LNCAP (cell line): ENCODE measurements around the gene B9D1.

Experiments
- TF ChIP-seq, protein P1 (sequence below): fragments of 450-650 bp; IDR thresholded peaks from 2 replicates; pipeline ENCODE4 v1.5.1; 2017; ENCODE audit warnings: mild to moderate bottlenecking

B9D1 gene

DNA sequence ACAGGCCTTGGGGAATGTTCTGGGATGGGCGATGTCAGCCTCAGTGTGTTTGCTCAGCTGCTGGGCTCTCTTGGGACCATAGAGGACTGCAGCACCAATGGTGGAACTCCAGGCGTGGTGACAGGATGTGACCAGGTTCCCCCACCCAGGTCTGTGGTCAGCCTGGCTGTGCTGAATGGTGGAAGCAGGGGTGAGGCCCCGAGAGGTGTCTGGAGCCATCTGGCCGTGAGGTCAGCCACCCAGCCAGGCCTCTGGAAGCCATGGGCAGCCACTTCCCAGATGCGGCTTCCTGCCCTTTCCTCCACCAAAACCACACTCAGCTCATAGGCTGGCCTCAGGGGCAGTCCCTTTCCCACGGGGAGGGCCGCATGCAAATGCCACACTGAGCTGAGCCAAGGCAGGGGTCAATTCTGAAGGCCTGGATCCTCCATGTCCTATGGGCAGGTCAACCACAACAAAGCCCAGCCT lies 8.0 kb upstream of the B9D1 start:
- TF ChIP-seq, protein P1, sequence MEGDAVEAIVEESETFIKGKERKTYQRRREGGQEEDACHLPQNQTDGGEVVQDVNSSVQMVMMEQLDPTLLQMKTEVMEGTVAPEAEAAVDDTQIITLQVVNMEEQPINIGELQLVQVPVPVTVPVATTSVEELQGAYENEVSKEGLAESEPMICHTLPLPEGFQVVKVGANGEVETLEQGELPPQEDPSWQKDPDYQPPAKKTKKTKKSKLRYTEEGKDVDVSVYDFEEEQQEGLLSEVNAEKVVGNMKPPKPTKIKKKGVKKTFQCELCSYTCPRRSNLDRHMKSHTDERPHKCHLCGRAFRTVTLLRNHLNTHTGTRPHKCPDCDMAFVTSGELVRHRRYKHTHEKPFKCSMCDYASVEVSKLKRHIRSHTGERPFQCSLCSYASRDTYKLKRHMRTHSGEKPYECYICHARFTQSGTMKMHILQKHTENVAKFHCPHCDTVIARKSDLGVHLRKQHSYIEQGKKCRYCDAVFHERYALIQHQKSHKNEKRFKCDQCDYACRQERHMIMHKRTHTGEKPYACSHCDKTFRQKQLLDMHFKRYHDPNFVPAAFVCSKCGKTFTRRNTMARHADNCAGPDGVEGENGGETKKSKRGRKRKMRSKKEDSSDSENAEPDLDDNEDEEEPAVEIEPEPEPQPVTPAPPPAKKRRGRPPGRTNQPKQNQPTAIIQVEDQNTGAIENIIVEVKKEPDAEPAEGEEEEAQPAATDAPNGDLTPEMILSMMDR, result no peak

DNA sequence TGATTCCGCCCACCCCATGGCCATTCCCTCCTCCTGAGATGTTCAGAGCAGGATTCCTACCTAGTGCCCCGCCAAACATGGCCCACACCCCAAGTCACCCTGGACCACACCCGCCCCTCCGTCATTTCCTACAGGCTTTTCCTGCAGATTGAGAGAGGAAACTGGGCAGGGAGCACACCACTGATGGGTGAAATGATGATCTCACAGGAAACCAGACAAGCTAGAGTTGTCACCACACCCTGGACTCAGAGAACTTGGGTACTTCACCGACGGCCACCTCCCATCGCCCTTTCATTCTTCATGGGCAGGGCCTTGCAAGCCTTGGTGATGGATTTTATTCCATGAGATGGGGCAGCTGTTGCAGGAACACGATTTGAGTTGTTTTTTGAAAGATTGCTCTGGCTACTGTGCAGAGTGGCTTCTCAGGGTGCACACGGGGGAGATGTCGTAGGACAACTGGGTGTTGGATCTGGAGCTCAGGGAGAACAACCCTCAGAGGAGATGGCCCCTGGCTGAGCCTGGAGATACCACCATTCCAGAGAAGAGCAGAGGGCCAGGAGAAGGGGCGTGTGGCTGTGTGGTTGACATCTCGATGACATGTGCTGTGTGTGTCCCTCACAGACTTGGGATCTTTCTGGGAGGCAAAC lies 7.4 kb upstream of the B9D1 start:
- TF ChIP-seq, protein P1, result no peak

DNA sequence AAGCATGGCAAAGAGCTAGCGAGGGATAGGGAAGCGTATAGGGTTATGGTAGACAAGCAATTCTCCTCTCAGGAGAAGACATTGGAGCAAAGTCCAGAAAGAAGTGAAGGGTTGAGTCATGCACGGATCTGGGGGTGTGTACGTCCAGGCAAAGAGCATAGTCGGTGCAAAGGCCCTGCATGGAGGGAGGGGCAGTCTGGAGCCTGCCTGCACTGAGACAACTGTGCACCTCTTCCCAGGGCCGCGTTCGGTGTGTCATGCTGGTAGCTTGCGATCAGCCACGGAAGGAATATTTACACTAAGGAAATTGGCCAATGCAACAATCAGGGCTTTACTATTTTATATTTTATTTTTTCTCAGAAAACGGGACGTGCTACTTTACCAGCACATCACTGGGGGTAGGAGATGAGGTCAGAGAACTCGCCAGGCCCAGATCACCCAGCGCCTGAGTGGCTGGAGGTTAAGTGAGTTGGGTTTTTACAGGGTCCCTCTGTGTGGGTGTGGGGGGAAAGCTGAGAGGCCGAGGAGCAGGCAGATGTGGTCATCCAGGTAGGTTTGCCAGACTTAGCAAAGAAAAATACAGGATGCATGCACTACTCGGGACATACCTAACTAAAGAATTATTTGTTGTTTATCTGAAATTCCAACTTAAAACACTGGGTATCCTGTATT lies 6.7 kb upstream of the B9D1 start:
- TF ChIP-seq, protein P1, result no peak

DNA sequence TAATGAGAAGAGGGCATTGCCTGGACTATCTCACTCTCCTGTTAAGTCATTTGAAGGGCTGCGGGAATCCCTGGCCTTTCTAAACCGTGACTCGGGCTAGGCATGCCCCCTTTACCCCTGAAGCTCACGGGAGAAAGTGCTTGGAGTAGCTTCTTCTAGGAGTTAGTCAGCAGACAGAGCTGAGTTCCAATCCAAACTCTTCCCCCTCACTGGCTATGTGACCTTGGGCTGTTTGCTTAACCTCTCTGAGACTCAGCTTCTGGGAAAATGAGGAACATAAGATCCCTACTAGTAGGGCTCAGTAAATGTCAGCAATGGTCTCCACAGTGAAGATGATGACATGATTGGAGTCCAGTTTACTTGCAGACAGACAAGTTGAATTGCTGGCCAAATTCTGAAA lies 5.7 kb upstream of the B9D1 start:
- TF ChIP-seq, protein P1, result no peak

DNA sequence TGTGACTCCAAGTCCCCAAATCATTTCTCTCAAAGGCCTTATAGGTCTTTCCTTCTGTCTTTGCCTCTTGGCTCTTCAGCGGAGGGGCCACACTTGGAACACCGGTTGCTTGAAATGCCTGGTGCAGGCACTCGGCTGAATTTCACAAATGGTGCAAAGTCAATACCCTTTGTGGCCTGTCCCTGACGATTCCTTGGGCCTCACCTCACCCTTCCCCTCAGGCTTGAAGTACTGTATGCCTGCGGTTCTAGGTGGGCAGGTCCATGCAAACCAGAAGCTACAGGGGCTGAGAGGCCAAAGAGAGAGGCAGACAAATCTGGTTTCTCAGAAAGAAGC lies 4.1 kb upstream of the B9D1 start:
- TF ChIP-seq, protein P1, result no peak

DNA sequence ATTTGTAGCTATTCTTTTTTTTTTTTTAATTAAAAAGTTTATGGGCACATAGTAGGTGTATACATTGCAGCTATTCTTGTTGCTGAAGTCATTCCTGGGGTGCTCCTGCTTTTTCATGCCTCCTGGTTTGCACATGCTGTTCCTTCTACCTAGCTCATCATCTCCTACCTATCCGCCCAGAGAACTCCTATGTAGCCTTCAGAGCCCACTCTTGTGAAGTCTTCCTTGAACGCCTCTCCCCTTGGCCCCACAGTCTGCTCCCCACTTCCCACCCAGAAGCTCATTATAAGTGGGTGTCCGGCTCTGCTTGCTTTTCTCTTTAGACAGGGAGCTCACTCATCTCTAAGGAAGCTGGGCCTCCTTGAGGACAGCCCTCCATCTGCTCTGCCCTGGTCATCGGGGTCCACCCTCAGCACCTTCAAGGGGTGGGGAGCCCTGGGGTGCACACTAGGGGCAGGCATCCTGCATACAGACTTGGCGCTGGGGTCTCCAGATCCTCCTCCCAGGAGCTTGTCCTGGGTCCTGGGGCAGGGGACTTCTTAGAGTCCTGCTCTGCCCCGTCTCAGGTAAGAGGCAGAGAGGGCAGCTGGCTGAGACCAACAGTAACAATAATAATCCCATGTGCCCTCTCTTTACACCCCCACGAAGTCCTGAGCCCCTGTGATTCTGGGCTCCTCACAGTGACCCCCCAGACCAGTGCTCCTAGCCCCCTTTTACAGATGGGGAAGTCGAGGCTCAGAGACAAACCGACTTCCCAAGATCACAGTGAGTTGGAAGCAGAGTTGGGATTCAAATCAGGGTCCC lies 3.5 kb upstream of the B9D1 start:
- TF ChIP-seq, protein P1, result no peak

DNA sequence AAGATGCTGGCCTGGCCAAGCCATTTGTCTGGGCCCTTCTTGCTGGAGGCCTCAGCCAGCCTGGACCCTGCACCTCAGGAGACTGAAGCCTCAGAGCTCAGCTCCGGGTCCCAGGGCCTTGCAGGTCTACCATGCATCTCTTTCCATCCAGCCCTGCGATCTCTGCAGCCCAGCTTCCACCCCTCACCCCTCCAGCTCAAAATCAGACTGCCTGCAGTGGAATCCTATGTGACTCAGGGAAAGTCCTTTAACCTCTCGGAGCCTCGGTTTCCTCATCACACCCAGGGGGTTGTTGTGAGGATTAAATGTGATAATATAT lies 2.9 kb upstream of the B9D1 start:
- TF ChIP-seq, protein P1, result no peak
